ENCODE measurements around the gene PIPOX.

- TF ChIP-seq POLR2AphosphoS5 (IDR thresholded peaks at IDR 0.05; ENCODE audit: low read depth, low read length) = no peak
- TF ChIP-seq REST (IDR thresholded peaks at IDR 0.05; ENCODE audit: insufficient read depth in 1 of 2, low read depth in 2 of 2, low read length in 2 of 2) = no peak
- no peak for TF ChIP-seq SIN3A (IDR thresholded peaks at IDR 0.05; ENCODE audit: borderline replicate concordance, insufficient read depth, low read length)
Measured at GRCh38 chr17:29093090-29093871, 50.3 kb downstream of the PIPOX start.

Measured in PFSK-1 (cell line).